Measurements from ENCODE around the gene AGK. TPM values are rescaled to one million over a fixed set of nuclear protein-coding genes. Genes with fewer than 3 reads are reported as not detected.

AGK gene, protein sequence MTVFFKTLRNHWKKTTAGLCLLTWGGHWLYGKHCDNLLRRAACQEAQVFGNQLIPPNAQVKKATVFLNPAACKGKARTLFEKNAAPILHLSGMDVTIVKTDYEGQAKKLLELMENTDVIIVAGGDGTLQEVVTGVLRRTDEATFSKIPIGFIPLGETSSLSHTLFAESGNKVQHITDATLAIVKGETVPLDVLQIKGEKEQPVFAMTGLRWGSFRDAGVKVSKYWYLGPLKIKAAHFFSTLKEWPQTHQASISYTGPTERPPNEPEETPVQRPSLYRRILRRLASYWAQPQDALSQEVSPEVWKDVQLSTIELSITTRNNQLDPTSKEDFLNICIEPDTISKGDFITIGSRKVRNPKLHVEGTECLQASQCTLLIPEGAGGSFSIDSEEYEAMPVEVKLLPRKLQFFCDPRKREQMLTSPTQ
- total RNA-seq (2014; rRNA removed) (38.2 and 40.3 TPM in 2 replicates), Bru-seq, nascent RNA (percentile 75 among the genes with signal in this experiment), BruChase-seq, experiment 1, labeled RNA remaining after a 6-hour chase (percentile 61 among the genes with signal in this experiment), BruChase-seq, experiment 2, labeled RNA remaining after a 2-hour chase (percentile 72 among the genes with signal in this experiment)
- long read RNA-seq, transcript AGK-201 (16 exons, 3,849 nt): major isoform, 18 of 65 reads
- long read RNA-seq, partial matches to known transcripts: 34 of 65 reads
- long read RNA-seq, other reads (novel, unspliced or antisense): 11 of 65 reads

DNA sequence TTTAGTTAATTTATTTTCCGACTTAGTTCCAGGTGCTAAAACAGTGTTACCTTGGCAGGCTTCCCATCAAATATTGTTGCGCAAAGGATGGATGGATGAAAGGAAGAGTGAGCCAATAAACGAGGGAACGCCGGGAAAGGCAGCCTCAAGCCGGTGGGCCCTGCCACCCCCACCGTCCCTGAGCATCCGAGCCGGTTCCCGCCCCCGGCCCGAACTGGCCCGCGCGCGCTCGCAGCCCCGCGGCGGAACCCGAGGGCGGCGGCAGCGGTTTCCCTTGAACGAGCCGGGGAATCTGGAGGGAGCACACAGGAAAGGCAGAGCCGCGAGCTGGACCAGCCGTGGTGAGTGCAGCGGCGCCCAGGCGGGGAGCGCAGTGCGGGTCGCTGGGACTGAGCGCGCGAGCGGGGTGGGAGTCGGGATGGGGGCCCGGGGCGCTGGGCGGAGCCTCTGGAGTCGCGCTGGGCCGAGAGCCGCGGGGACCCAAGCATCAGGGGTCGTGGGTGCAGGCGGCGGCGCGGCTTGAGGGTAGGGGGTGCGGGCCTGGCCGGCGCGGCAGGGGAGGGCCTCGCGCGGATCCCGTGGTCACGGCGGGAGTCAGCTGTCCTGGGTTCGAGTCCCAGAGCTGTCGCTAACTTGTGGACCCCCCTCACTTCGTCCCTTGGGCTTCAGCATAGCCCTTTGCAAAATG is at the start of gene AGK:
Gene AGK (plus strand): TSS at position 317 of the 688 bp plus-strand sequence. CDS start 4,057 bp downstream, outside the sequence.
- no peak within 1 kb of the TSS for H3K27ac ChIP-seq (ENCODE audit: low read length)
- H3K4me1 ChIP-seq (ENCODE audit: insufficient read depth, low read length): peaks cover 5% of the 10 kb centered on the region
- CTCF ChIA-PET: no interaction called here
- intact Hi-C loops (cut with micrococcal nuclease): loop anchor here (5.0 kb wide), 1 partner anchor 101 kb away; no protein-coding TSS in a partner anchor
- TF ChIP-seq EZH2phosphoT487 (IDR thresholded peaks at IDR 0.05; ENCODE audit: borderline replicate concordance, low read length): no peak
- TF ChIP-seq, protein P1, sequence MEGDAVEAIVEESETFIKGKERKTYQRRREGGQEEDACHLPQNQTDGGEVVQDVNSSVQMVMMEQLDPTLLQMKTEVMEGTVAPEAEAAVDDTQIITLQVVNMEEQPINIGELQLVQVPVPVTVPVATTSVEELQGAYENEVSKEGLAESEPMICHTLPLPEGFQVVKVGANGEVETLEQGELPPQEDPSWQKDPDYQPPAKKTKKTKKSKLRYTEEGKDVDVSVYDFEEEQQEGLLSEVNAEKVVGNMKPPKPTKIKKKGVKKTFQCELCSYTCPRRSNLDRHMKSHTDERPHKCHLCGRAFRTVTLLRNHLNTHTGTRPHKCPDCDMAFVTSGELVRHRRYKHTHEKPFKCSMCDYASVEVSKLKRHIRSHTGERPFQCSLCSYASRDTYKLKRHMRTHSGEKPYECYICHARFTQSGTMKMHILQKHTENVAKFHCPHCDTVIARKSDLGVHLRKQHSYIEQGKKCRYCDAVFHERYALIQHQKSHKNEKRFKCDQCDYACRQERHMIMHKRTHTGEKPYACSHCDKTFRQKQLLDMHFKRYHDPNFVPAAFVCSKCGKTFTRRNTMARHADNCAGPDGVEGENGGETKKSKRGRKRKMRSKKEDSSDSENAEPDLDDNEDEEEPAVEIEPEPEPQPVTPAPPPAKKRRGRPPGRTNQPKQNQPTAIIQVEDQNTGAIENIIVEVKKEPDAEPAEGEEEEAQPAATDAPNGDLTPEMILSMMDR (conservative IDR thresholded peaks at IDR 0.05; ENCODE audit: low read depth, low read length): no peak
- no peak for TF ChIP-seq EZH2 (IDR thresholded peaks at IDR 0.05; ENCODE audit: low read length, unreplicated experiment)
- no peaks in the 10 kb centered on the region for H3K9me3 ChIP-seq (ENCODE audit: low read length)
- peak; percentile 98 for ATAC-seq
- peak within 1 kb of the TSS; percentile 82 for H3K4me2 ChIP-seq (ENCODE audit: low read length)
- H3K27me3 ChIP-seq (ENCODE audit: low read length): no peaks in the 10 kb centered on the region
- no peaks in the 10 kb centered on the region for H4K20me1 ChIP-seq (ENCODE audit: low read length)
- peak within 1 kb of the TSS; percentile 88 for H3K9ac ChIP-seq (ENCODE audit: low read length)
- no peaks in the 10 kb centered on the region for H3K36me3 ChIP-seq (ENCODE audit: low read depth, low read length)
- H3K79me2 ChIP-seq (ENCODE audit: low read length): peaks cover 18% of the 10 kb centered on the region
- DNase-seq: peak; percentile 71
- BruUV-seq (replicated peaks): no TSS peak
- no peaks in the 10 kb centered on the region for H3K9me2 ChIP-seq (replicated peaks; ENCODE audit: low read length)
- H2AFZ ChIP-seq (ENCODE audit: low read length): peak within 1 kb of the TSS; percentile 100
- POLR2A ChIA-PET (ENCODE audit: unreplicated experiment): interaction anchor here (0.5 kb wide), 1 partner anchor 518 kb away, joined by 5 read pairs; no protein-coding TSS in a partner anchor
- H3K4me3 ChIP-seq (ENCODE audit: low read length): peak within 1 kb of the TSS; percentile 84
- H3F3A ChIP-seq (ENCODE audit: low read length, unreplicated experiment): no peaks in the 10 kb centered on the region

- H3K4me2 ChIP-seq (ENCODE audit: low read length): no peak overlapping the region
- no peak overlapping the region for H2AFZ ChIP-seq (ENCODE audit: low read length)
- BruUV-seq (replicated peaks): no TSS peak
- H3K36me3 ChIP-seq (ENCODE audit: low read depth, low read length): no peaks in the 10 kb centered on the region
- H3F3A ChIP-seq (ENCODE audit: low read length, unreplicated experiment): no peaks in the 10 kb centered on the region
- intact Hi-C loops (cut with micrococcal nuclease): no loop called here
- no peaks in the 10 kb centered on the region for H3K4me1 ChIP-seq (ENCODE audit: insufficient read depth, low read length)
- H3K9me3 ChIP-seq (ENCODE audit: low read length): no peaks in the 10 kb centered on the region
- no peak overlapping the region for H3K27ac ChIP-seq (ENCODE audit: low read length)
- H3K79me2 ChIP-seq (ENCODE audit: low read length): no peaks in the 10 kb centered on the region
- H3K4me3 ChIP-seq (ENCODE audit: low read length): no peak overlapping the region
- ATAC-seq (no peak), DNase-seq (no peak)
- TF ChIP-seq EZH2phosphoT487 (IDR thresholded peaks at IDR 0.05; ENCODE audit: borderline replicate concordance, low read length) (no peak), EZH2 (IDR thresholded peaks at IDR 0.05; ENCODE audit: low read length, unreplicated experiment) (no peak)
- TF ChIP-seq, protein P1 (conservative IDR thresholded peaks at IDR 0.05; ENCODE audit: low read depth, low read length): no peak
- peaks cover 63% of the 10 kb centered on the region for H3K27me3 ChIP-seq (ENCODE audit: low read length)
- POLR2A ChIA-PET (ENCODE audit: unreplicated experiment): no interaction called here
- CTCF ChIA-PET: no interaction called here
- no peak overlapping the region for H3K9ac ChIP-seq (ENCODE audit: low read length)
- no peaks in the 10 kb centered on the region for H3K9me2 ChIP-seq (replicated peaks; ENCODE audit: low read length)
- no peaks in the 10 kb centered on the region for H4K20me1 ChIP-seq (ENCODE audit: low read length)
These were observed 49.8 kb upstream of the AGK start for GRCh38 chr7:141501451-141501850.
